Measurements from ENCODE around the gene ITPA.

Gene ITPA

DNA sequence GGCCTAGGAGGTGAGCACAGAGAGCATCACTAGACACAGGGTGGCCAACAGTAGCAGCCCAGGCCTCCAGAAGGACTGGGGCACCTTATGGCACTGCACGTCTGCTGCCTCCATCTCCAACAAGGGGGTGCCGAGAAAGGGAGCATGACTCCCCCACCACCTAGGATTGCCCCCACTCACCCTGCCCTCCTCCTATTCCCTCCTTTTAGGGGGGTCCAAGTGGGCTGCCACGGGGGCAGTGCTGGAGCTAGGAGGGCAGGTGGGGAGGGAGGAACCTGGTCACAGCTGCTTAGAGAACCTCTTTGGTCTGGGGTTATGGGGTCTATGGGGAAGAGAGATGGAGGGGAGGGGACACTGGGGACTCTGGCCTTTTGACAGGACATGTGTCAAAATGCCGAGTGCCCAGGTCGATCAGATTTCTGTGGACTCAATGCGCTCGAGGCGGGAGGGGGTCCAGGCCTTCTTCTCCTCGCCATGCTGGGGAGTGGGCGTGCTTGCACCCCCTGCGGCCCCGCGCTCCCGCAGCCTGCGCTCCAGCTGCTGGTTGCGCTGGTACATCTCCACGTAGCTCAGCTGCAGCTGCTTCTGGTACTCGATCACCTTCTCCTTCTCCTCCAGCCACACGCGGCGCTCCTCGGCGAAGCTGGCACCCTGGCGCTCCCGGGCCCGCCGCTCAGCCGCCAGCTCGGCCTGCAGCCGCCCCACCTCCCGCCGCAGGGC is 45.1 kb upstream of the ITPA start:
- H3K4me3 ChIP-seq (ENCODE audit: low read depth, low read length), result no peak overlapping the region
- DNase-seq (ENCODE audit: low read depth), result no peak
- in situ Hi-C loops (cut with HindIII; ENCODE audit: low sequenced_read_pairs), result no loop called here

DNA sequence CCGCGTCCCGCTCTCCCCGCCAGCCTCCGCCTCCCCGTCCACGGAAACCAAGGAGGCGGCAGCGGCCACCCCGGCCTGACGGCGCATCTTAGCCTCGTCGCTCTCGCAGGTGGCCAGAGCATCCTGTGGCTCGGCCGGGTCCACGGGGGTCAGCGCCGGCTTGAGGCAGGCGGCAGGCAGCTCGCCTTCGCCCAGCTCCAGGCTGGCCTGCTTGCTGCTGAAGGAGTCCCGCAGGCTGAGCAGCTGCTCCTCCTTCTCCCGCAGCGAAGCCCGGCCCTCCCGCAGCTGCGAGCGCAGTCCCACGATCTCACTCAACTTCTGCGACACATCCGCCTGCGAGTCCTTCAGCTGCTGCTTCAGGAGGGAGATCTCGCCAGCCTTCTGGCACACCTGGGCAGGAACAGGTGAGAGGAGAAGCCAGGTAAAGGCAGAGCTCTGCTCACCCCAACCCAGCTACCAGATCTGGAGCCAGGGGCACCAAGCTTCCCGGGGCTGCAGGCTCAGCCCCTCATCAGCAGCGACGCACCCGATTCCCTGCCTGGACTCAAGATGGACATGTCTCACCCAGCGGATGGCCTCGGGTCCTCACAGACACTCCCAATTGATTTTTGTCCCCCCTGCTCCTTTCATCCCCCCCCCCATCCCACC is 44.4 kb upstream of the ITPA start:
- DNase-seq (ENCODE audit: low read depth), result no peak
- TF ChIP-seq, protein P1, sequence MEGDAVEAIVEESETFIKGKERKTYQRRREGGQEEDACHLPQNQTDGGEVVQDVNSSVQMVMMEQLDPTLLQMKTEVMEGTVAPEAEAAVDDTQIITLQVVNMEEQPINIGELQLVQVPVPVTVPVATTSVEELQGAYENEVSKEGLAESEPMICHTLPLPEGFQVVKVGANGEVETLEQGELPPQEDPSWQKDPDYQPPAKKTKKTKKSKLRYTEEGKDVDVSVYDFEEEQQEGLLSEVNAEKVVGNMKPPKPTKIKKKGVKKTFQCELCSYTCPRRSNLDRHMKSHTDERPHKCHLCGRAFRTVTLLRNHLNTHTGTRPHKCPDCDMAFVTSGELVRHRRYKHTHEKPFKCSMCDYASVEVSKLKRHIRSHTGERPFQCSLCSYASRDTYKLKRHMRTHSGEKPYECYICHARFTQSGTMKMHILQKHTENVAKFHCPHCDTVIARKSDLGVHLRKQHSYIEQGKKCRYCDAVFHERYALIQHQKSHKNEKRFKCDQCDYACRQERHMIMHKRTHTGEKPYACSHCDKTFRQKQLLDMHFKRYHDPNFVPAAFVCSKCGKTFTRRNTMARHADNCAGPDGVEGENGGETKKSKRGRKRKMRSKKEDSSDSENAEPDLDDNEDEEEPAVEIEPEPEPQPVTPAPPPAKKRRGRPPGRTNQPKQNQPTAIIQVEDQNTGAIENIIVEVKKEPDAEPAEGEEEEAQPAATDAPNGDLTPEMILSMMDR (IDR thresholded peaks at IDR 0.05; ENCODE audit: low read depth, low read length, missing control alignments), result no peak
- in situ Hi-C loops (cut with HindIII; ENCODE audit: low sequenced_read_pairs), result no loop called here
- no peak overlapping the region for H3K4me3 ChIP-seq (ENCODE audit: low read depth, low read length)

More for the DNA sequence above, 45.1 kb upstream of the ITPA start:
- TF ChIP-seq, protein P1 (IDR thresholded peaks at IDR 0.05; ENCODE audit: low read depth, low read length, missing control alignments), result no peak

DNA sequence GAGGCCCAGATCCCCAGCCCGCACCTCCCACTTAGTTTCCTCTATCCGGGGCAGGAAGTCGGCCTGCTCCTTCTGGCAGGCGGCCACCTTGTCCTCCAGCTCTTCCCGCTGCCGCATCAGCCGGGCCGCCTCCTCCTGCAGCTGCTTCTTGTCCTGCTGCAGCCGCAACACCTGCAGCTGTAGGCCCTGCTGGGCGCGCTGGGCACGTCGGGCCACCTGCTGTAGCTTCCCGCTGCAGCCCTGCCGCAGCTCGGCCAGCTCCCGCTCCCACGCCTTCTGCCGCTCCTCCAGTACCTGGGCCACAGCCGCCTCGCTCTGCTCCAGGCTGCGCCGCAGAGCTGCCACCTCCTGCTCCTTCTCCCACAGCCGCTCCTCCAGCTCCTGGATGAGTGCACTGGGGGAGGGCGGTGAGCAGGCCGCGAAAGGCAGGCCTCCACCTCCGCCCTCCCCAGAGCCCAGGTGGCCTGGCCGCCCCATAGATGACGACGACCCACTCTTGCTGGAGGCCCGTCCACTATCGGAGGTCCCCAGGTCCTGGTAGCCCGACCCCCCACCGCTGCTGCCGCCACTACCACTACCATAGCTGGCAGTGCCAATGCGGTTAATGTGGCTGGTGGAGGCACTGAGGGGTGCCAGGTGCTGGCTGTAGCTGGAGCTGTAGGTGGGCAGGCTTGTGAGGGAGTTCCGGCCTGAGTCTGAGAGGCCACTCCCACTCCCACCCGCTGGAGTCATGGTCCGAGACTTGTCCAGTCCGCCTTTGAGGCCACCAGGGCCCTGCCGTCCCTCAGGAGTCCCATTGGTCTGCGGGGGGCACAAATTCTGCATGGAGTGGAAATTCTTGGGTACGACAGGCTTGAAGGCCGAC is 43.6 kb upstream of the ITPA start:
- no peak overlapping the region for H3K4me3 ChIP-seq (ENCODE audit: low read depth, low read length)
- in situ Hi-C loops (cut with HindIII; ENCODE audit: low sequenced_read_pairs), result no loop called here
- TF ChIP-seq, protein P1 (IDR thresholded peaks at IDR 0.05; ENCODE audit: low read depth, low read length, missing control alignments), result no peak
- DNase-seq (ENCODE audit: low read depth), result no peak

DNA sequence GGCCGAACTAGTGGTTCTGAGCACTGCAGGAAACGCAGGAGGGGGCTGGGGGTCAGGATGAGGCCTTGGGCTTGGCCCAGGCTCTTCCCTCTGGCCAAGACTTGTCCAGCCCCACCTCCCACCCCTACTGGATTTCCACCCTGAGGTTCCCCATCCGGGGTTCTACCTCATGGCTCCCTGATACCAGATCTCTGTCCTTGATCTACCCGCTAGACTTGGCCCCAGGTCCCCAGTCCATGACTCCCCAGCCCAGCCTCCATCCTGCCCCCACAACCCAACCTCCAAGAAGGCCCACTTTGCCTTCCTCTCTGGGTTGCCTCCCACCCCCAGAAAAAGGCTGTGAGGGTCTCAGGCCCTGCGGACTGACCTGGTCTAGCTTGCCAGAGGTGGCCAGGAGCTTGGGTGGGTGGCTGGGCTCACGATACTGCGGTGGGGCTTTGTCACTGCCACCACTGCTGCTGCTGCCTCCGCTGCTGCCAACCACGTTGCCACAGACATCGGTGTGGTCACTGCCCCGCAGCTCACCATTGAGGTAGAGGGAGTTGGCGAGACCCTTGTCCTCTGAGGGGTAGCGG is 42.9 kb upstream of the ITPA start:
- H3K4me3 ChIP-seq (ENCODE audit: low read depth, low read length), result no peak overlapping the region
- in situ Hi-C loops (cut with HindIII; ENCODE audit: low sequenced_read_pairs), result no loop called here
- TF ChIP-seq, protein P1 (IDR thresholded peaks at IDR 0.05; ENCODE audit: low read depth, low read length, missing control alignments), result no peak
- DNase-seq (ENCODE audit: low read depth), result no peak

DNA sequence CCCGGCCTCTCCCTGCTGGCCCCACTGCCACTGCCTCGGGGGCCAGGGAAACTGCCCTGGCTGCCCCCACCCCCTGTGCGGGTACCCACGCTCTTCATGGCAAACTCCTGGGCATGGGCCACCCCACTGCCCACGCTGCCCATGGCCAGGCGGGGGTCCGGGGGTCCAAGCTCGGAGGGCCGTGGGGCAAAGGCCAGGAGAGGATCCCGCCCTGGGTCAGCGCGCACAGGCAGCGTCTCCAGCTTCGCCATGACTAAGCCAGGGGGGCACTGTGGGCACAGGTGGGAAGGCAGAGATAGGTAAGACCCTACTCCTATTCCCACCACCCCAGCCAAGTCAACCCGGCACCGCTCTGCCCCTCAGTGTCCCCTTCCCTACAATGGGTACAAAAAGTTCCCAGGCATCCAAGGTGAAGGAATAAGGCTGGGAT is 42.4 kb upstream of the ITPA start:
- TF ChIP-seq, protein P1 (IDR thresholded peaks at IDR 0.05; ENCODE audit: low read depth, low read length, missing control alignments), result no peak
- no peak overlapping the region for H3K4me3 ChIP-seq (ENCODE audit: low read depth, low read length)
- DNase-seq (ENCODE audit: low read depth), result no peak
- in situ Hi-C loops (cut with HindIII; ENCODE audit: low sequenced_read_pairs), result no loop called here

DNA sequence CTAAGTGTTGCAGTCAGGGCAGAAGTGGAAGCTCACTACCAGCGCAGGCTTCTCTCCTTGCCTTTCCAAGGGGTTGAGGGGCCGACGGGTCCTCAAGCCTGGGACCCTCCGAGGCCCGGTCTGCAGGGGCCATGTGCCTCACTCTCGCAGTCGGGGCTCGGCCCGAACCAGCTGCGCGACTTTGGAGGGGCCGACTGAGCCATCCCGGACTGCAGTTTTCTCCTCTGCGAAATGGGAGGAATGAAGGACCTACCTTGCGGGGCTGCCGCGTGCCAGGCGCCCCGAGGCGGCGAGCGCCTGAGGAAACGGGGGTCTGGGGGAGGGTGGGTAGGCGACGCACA is 41.6 kb upstream of the ITPA start:
- TF ChIP-seq, protein P1 (IDR thresholded peaks at IDR 0.05; ENCODE audit: low read depth, low read length, missing control alignments), result no peak
- H3K4me3 ChIP-seq (ENCODE audit: low read depth, low read length), result no peak overlapping the region
- in situ Hi-C loops (cut with HindIII; ENCODE audit: low sequenced_read_pairs), result no loop called here
- DNase-seq (ENCODE audit: low read depth), result no peak

Data from astrocyte of the cerebellum (primary cell).